Hepatocyte (in vitro differentiated cells): Measurements from ENCODE around the gene CRTC2. TPM values are rescaled to one million over a fixed set of nuclear protein-coding genes. Genes with fewer than 3 reads are reported as not detected.
A peak's percentile ranks its signal among the peaks of the same experiment; 100 is the strongest.

Experiments used
- DNase-seq: peaks from one replicate; pipeline ENCODE4 v3.0.0-alpha.2; 2016; ENCODE audit warnings: low spot score
- H2AFZ ChIP-seq: fragments of 200-600 bp; sonication (generic); 2 replicates; pipeline ENCODE4 v1.6.0; 2016; ENCODE audit warnings: antibody characterized with exemption, mild to moderate bottlenecking
- H3K27ac ChIP-seq: fragments of 200-600 bp; sonication (generic); 2 replicates; pipeline ENCODE4 v1.5.1; 2016; ENCODE audit warnings: mild to moderate bottlenecking
- H3K27me3 ChIP-seq: fragments of 200-600 bp; sonication (generic); 2 replicates; pipeline ENCODE4 v1.6.1; 2016
- H3K36me3 ChIP-seq: fragments of 200-600 bp; sonication (generic); replicated peaks from 2 replicates; pipeline ENCODE4 v1.5.1; 2016; ENCODE audit warnings: low read depth; ENCODE audit not compliant: insufficient read depth
- H3K4me1 ChIP-seq: fragments of 200-600 bp; sonication (generic); 2 replicates; pipeline ENCODE4 v1.5.1; 2016; ENCODE audit warnings: mild to moderate bottlenecking, moderate library complexity; ENCODE audit not compliant: insufficient read depth
- H3K4me2 ChIP-seq: fragments of 200-600 bp; sonication (generic); 2 replicates; pipeline ENCODE4 v1.6.0; 2016
- H3K4me3 ChIP-seq: fragments of 200-600 bp; sonication (generic); 2 replicates; pipeline ENCODE4 v1.5.1; 2016; ENCODE audit warnings: mild to moderate bottlenecking
- H3K79me2 ChIP-seq: fragments of 200-600 bp; sonication (generic); 2 replicates; pipeline ENCODE4 v1.6.0; 2017; ENCODE audit warnings: mild to moderate bottlenecking
- H3K9me2 ChIP-seq: fragments of 200-600 bp; sonication (generic); replicated peaks from 2 replicates; pipeline ENCODE4 v1.6.0; 2017; ENCODE audit warnings: mild to moderate bottlenecking; ENCODE audit not compliant: insufficient read depth
- H3K9me3 ChIP-seq: fragments of 200-600 bp; sonication (generic); 2 replicates; pipeline ENCODE4 v1.5.1; 2016; ENCODE audit warnings: low read depth, mild to moderate bottlenecking
- H4K20me1 ChIP-seq: fragments of 200-600 bp; sonication (generic); 2 replicates; pipeline ENCODE4 v1.6.0; 2016; ENCODE audit warnings: mild to moderate bottlenecking; ENCODE audit not compliant: insufficient read depth, poor library complexity, severe bottlenecking
- CTCF ChIP-seq: fragments of 200-600 bp; sonication (generic); IDR thresholded peaks from 2 replicates; pipeline ENCODE4 v1.5.1; 2016; ENCODE audit warnings: antibody characterized with exemption, mild to moderate bottlenecking; ENCODE audit not compliant: poor library complexity
- EZH2 ChIP-seq: fragments of 200-600 bp; sonication (generic); IDR thresholded peaks from 2 replicates; pipeline ENCODE4 v1.6.1; 2016; ENCODE audit warnings: antibody characterized with exemption, mild to moderate bottlenecking, borderline replicate concordance
- EZH2phosphoT487 ChIP-seq: fragments of 200-600 bp; sonication (generic); IDR thresholded peaks from one replicate; pipeline ENCODE4 v1.6.1; 2018; ENCODE audit warnings: antibody characterized with exemption, mild to moderate bottlenecking, low read depth, moderate library complexity; ENCODE audit not compliant: unreplicated experiment, severe bottlenecking
- WGBS: methylation state at CpG from one replicate; pipeline ENCODE4 v1.1.6; 2016; ENCODE audit warnings: low lambda C conversion rate; ENCODE audit errors: missing lambda C conversion rate; 5-methylcytosine and 5-hydroxymethylcytosine counted together
- polyA plus RNA-seq: library from polyadenylated mRNA; unstranded; fragments of >200 nt; fragmentation: Nextera tagmentation; extraction: Ambion mirVana; gene quantifications from 2 replicates; pipeline ENCODE4 v1.2.1, GENCODE V29; 2016
- total RNA-seq: library from RNA; depleted of rRNA; stranded (reverse); fragments of >200 nt; gene quantifications from 2 replicates; pipeline ENCODE4 v1.2.3, GENCODE V29; 2014

The CRTC2 gene
- total and polyA plus RNA-seq, 2 experiments from 2014 or later = 10.5 to 28.0 TPM

DNA sequence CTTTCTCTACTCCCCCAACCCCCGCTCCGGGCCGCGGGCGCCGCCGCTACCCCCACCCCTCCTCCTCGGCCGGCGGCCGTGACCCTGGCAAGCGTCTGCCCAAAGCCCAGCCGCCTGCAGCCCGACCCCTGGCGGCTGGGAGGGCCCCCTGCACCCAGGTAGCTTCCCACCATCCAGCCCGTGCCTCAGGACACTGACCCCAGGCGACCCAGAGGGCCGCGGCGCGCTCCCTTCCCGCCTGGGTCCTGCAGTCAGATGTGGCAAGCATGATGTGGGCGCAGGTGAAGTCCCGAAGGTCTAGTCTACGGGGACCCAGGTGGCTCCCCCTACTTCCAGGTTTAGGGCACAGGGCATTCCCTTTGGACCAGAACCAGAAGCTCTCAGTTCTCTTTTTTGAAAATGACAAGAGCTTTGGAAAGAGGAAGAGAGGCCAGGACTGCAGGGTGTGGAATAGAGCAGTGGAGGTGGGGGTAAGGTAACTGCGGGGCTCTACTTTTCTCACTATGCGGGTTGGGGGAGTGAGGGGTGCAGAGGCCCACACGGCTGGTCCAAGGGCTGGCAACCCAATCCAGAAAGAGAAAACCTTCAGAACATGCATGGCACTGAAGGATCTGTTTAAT, 11.7 kb downstream of the CRTC2 start, which contains the start of gene DENND4B:
DENND4B (minus strand) TSS at position 97 of the 620 bp plus-strand sequence. CDS start 2,344 bp downstream, outside the sequence.
- 28% methylated on average over 13 of the region's 28 CpGs for WGBS
- peak within 1 kb of the TSS; percentile 94 for H2AFZ ChIP-seq
- peak; percentile 93 for DNase-seq

DNA sequence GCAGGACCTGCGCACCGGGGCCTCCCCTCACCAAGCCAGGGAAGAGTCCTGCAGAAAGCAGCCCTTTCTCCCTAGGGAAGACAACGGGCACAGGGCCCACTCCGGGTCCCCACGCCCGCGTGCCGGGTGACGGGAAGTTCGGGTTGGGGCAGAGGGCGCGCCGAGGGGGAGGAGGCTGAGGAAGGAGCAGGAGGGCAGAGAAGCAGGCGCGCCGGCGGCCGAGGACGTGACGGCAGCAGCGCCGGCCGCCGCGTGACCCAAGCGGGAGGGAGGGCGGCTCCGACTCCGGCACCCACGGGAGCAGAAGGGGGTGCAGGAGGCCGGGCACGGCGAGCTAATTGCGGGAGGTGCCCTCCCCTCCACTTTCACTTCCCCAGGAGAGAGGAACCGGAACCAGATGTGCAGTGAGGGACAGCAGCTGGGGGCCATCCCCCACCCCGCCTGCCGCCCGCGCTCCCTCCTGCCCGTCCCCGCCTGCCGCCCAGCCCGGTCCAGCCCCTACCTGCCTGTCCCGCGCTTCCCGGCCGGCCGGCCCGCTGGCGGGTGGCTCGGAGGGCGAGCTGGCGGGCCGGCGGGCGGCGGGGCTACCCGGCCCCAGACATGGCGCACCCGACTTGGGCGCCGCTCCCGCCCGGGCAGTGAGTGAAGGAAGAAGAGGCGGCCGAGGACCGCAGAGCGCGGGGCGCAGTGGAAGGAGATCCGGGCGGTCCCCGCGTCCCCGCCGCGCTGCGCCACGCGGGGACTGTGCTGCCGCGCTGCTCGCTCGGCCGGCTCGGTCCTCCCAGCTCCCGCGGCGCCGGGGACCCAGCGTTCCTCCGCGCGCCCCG, 12.4 kb downstream of the CRTC2 start:
- Histone ChIP-seq H3K79me2 (peaks cover 27% of the 10 kb centered on the region), H3K27ac (peak overlapping the region; percentile 97), H3K4me3 (peak overlapping the region; percentile 98), H3K4me1 (peaks cover 7% of the 10 kb centered on the region), H2AFZ (peak overlapping the region; percentile 94), H3K9me3 (no peaks in the 10 kb centered on the region), H3K4me2 (peak overlapping the region; percentile 92), H3K9me2 (no peaks in the 10 kb centered on the region), H4K20me1 (peaks cover 3% of the 10 kb centered on the region), H3K27me3 (no peaks in the 10 kb centered on the region), H3K36me3 (no peaks in the 10 kb centered on the region)
- under 1% methylated on average over 35 of the region's 95 CpGs for WGBS
- TF ChIP-seq EZH2phosphoT487 (no peak), EZH2 (no peak), CTCF (no peak)
- peak; percentile 83 for DNase-seq

More for the DNA sequence above, 11.7 kb downstream of the CRTC2 start, which contains the start of gene DENND4B:
- peaks cover 3% of the 10 kb centered on the region for H4K20me1 ChIP-seq
- no peaks in the 10 kb centered on the region for H3K36me3 ChIP-seq
- peak within 1 kb of the TSS; percentile 92 for H3K4me2 ChIP-seq
- H3K27me3 ChIP-seq = no peaks in the 10 kb centered on the region
- no peak for TF ChIP-seq EZH2
- TF ChIP-seq CTCF = peak; percentile 95
- no peak for TF ChIP-seq EZH2phosphoT487
- H3K4me3 ChIP-seq = peak within 1 kb of the TSS; percentile 98
- H3K79me2 ChIP-seq = peaks cover 27% of the 10 kb centered on the region
- no peaks in the 10 kb centered on the region for H3K9me2 ChIP-seq
- H3K27ac ChIP-seq = peak within 1 kb of the TSS; percentile 97
- no peaks in the 10 kb centered on the region for H3K9me3 ChIP-seq
- peaks cover 7% of the 10 kb centered on the region for H3K4me1 ChIP-seq

DNA sequence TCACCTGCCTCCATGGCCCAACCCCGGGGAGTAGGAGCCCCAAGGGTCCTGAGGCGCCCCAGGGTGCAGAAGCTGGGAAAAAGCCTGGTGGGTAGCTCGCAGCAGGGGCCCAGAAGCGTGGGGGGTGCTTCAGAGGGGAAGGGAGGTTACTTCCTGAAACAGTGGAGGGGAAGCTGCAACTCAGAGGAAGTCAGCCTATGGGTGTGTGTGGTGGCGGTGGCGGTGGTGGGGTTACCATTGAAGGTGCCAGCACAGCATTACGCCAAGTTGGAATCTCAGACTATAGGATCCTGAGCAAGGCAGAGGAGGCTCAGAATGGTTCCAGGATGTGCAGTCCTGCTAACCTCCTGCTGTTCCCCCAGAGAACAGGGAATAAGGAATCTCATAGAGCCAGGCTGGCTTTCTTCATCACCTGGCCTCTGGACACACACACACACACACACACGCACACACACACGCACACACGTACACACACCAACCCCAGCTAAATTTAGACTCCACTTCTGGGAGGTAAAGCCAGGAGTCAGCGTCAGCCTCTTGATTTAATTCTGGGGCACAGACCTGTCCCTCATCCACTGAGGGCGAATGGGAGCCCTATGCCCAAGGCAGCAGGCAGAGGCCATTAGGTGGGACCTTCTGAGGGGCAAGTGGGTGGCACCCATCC, 13.1 kb downstream of the CRTC2 start:
- H3K27ac ChIP-seq = peak overlapping the region; percentile 97
- peaks cover 3% of the 10 kb centered on the region for H4K20me1 ChIP-seq
- peaks cover 27% of the 10 kb centered on the region for H3K79me2 ChIP-seq
- H2AFZ ChIP-seq = peak overlapping the region; percentile 94
- H3K9me2 ChIP-seq = no peaks in the 10 kb centered on the region
- H3K4me1 ChIP-seq = peaks cover 7% of the 10 kb centered on the region
- no peak for TF ChIP-seq EZH2phosphoT487
- WGBS = 57% methylated on average over 12 of the region's 12 CpGs
- DNase-seq = peak; percentile 39
- H3K4me2 ChIP-seq = peak overlapping the region; percentile 92
- peak overlapping the region; percentile 98 for H3K4me3 ChIP-seq
- H3K9me3 ChIP-seq = no peaks in the 10 kb centered on the region
- no peaks in the 10 kb centered on the region for H3K27me3 ChIP-seq
- H3K36me3 ChIP-seq = no peaks in the 10 kb centered on the region
